GM12801 (cell line): ENCODE data around the gene ZNF574.

Source experiments
- TF ChIP-seq, protein P1 (sequence below): IDR thresholded peaks from one replicate; pipeline ENCODE4 v1.5.1; 2011; ENCODE audit warnings: control low read depth; ENCODE audit not compliant: insufficient read length; ENCODE audit errors: extremely low read depth

Gene ZNF574

DNA sequence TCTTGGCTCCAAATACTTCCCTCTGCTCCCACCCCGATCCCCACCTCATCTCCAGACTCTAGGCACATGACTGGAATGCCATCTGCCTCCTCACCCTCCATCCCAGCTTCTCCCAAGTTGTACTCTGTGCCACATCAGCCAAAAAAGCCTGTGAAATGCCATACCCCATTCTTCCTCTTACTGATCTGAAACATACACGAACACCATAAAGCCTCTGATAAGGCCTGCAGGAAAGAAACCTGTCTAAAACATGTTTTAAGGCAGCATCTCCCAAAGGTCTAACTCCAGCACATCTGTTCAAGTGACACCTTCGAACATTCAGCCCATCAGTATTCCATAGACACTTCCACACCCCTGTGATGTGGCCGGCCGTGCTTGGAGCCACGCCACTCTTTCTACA lies 11.5 kb upstream of the ZNF574 start:
- TF ChIP-seq, protein P1, sequence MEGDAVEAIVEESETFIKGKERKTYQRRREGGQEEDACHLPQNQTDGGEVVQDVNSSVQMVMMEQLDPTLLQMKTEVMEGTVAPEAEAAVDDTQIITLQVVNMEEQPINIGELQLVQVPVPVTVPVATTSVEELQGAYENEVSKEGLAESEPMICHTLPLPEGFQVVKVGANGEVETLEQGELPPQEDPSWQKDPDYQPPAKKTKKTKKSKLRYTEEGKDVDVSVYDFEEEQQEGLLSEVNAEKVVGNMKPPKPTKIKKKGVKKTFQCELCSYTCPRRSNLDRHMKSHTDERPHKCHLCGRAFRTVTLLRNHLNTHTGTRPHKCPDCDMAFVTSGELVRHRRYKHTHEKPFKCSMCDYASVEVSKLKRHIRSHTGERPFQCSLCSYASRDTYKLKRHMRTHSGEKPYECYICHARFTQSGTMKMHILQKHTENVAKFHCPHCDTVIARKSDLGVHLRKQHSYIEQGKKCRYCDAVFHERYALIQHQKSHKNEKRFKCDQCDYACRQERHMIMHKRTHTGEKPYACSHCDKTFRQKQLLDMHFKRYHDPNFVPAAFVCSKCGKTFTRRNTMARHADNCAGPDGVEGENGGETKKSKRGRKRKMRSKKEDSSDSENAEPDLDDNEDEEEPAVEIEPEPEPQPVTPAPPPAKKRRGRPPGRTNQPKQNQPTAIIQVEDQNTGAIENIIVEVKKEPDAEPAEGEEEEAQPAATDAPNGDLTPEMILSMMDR, result no peak

DNA sequence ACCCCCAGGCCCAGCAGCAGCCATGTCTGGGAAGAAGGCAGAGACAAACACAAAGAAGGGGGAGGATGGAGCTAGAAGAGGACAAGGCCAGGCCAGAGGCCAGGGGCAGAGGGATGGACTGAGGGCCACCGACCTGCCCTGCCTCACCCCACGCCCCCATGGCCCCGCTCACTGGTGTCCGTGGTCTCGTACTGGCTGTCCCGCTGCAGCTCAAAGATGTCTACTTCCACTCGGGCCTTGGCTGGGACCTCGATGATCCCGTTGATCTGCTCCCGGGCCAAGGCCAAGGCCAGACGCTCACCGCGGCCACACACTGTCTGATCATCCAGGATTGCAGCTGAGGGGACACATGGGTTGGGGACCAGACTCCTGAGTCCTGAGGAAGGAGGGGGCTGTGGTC lies 10.9 kb upstream of the ZNF574 start:
- TF ChIP-seq, protein P1, result no peak

DNA sequence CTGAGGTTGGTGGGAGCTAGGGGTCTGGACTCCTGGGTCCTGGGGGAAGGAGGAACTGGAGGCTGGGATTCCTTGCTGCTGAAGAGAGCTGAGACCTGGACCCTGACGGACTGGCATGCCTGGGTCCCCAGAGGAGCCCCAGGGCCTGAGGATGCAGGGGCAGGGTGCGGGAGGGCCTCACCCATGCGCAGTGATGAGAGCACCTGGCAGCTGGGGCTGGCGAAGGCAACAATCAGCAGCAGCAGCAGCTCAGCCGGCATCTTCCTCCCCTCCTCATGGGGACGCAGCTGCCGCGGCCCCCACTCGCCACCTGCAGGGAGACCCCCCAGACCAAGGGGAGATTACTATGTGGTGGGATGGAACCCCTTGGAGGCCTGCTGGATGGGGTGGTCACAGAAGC lies 10.5 kb upstream of the ZNF574 start:
- TF ChIP-seq, protein P1, result no peak

DNA sequence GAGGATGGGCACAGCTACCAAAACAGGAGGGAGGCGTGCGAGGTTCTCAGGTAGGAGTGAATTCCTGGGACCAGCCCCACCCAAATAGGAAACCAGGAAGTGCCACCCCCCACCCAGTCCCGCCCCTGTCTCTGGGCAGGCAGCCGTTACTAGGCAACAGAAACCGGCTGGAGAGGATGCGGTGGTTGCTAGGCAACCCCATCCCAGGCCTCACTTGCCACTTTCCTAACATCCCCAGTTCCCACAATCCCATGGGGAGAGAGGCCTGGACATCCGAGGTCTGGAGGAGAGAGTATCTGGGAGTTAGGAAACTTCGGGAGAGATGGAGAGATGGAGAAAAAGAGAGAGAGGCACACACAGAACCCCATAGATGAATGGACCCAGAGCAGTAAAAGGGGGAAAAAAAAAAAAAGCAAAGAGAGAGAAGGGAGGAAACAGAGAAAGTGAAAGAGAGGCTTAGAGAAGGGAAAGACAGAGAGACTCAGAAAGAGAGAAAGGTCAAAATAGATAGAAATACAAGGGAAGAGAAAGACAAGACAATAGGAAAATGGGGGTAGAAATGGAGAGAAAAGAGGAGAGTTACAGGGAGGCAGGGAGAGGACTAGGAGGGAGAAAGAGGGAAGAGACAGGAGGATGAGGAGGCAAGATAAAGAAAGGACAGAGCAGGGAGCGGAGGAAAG lies 9.8 kb upstream of the ZNF574 start:
- TF ChIP-seq, protein P1, result no peak

DNA sequence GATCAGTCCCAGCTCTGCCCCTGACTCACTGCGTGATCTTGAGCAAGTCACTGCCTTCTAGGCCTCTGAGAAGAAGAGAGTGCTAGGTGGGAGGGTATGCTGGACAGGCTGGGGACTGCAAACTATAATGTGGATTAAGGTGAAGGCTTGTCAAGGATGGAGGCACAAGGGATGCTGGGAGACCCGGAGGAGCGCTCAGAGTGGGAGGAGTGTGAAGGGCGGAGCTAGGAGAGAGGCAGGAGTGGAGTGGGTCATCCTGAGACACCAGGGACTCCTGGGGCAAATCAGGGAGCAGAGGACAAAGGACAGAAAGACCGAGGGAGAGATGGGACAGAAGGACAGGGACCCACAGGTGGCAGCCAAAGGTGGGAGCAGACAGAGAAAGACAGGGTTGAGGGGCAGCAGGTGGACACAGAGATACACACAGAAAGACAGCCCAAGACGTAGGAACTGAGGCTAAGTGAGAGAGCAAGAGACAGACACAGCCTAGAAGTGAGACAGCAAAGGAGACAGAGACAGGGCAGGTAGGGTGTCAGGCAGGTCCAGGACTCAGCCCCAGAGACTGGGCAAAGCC lies 8.6 kb upstream of the ZNF574 start:
- TF ChIP-seq, protein P1, result no peak

DNA sequence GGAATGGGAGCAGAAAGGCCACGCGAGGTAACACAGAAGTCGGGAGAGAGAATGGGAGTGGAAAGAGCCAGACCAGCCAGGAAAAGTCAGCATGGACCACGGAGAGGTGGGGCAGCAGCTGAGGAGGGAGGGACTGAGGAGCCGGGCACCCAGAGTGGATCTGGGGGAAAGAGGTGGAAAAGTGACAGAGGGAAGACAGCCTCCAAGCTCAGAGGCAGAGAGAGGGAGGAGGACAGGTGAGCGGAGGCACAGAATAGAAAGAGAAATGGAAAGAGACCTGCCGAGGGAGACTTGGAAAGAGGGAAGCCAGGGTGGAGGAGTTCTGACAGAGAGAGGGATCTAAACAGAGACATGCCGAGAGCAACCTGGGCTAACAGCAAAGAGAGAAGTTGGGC lies 7.6 kb upstream of the ZNF574 start:
- TF ChIP-seq, protein P1, result no peak

DNA sequence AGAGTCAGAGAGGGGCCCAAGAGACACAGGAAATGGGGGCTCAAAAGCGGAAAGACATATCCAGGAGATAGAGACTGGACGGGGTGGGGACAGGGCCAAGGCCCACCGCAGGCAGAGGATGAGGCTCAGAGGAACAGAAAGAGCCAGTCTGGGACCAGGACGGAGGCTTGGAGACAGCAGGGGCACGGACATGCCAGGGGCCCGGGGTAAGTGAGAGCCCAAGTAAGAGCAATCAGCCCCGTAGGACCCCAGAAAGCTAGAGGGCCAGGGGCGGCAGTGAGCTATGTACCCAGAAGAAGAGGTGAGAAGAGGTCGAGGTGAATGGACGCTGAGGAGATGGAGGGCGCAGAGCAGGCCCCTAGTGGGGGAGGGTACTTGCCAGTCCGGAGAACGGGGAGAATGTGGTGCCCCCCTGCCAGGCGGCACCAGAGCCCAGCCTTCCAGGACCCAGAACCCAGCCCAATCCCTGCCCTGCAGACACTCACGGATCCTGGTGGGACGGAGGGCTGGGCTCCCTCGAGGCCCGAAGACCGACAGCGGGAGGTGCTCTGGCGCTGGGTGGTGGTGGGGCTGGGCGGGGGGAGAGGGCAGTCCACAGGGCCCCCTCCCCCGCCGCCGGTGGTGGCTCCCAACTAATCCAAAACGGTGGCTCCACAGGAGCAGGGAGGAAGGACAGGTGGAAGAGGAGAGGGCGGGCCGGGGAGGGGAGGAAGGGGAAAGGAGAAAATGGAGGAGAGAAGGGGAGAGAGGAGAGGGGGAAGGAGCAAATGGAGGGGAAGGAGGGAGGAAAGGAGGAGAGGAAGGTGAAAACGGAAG lies 7.0 kb upstream of the ZNF574 start:
- TF ChIP-seq, protein P1, result no peak
